ENCODE data around the gene ZNF423.

- no peak for TF ChIP-seq NFAT5 (CRISPR knock-in tag; IDR thresholded peaks at IDR 0.05)
- no peak for TF ChIP-seq RBM22 (optimal IDR thresholded peaks at IDR 0.05; ENCODE audit: low read length)
- TF ChIP-seq CEBPG (CRISPR knock-in tag; IDR thresholded peaks at IDR 0.05) = no peak
- TF ChIP-seq ZNF513 (CRISPR knock-in tag; conservative IDR thresholded peaks at IDR 0.05) = no peak
Measured at GRCh38 chr16:49469930-49470451, 385.9 kb downstream of the ZNF423 start.

All from HepG2 (cell line).